ENCODE measurements around the gene ADSS1.

The ADSS1 gene

DNA sequence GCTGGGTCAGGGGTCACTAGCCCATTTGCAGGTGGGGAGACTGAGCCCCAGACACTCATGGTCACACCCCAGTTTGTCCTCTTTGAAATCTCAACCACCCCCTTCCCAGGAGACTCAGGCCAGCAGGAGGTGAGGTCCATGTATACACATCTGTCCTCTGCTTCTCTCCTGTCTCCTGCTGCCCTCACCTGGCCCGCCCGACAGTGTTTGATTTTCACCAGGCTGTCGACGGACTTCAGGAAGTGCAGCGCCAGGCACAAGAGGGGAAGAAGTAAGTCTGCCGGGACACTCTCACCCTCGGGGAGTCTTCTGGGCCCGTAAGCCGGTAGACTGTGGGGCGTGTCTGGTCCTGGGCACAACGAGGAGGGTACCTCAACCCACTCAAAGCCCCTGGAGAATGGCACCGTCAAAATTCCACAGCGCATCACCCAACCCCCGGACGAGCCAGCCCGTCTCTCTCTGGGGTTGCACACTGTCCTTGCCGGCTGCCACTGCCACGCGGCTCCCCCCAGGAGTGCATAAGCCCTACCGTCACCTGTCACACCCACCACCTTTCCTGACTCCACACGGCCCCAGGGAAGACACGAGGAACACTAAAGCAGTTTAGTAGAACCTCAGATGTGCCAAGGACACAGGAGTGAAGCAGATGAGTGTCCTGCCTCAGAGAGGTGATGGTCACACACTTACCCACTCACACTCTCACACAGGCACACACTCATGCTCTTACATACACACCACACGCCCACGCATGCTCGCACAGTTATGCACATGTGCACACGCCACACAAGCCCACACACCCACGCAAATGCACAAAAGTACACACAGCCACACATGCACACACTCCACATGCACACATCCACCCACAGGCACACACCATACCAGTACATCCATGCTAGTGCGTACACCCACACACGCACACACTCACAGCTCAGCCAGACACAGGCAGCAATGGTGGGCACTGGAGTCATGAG lies 15.8 kb downstream of the ADSS1 start:
- no peak overlapping the region for H3K27ac ChIP-seq
- H3K27me3 ChIP-seq = no peaks in the 10 kb centered on the region
- H3K4me1 ChIP-seq (ENCODE audit: control insufficient read depth in 1 of 2, insufficient read depth in 1 of 2, low read depth in 1 of 2, low read length in 1 of 2) = peaks cover 5 to 7% of the 10 kb centered on the region in 2 experiments
- TF ChIP-seq, protein P1, sequence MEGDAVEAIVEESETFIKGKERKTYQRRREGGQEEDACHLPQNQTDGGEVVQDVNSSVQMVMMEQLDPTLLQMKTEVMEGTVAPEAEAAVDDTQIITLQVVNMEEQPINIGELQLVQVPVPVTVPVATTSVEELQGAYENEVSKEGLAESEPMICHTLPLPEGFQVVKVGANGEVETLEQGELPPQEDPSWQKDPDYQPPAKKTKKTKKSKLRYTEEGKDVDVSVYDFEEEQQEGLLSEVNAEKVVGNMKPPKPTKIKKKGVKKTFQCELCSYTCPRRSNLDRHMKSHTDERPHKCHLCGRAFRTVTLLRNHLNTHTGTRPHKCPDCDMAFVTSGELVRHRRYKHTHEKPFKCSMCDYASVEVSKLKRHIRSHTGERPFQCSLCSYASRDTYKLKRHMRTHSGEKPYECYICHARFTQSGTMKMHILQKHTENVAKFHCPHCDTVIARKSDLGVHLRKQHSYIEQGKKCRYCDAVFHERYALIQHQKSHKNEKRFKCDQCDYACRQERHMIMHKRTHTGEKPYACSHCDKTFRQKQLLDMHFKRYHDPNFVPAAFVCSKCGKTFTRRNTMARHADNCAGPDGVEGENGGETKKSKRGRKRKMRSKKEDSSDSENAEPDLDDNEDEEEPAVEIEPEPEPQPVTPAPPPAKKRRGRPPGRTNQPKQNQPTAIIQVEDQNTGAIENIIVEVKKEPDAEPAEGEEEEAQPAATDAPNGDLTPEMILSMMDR (IDR thresholded peaks at IDR 0.05) = no peak
- no peaks in the 10 kb centered on the region for H3K9me3 ChIP-seq
- H3K4me3 ChIP-seq (ENCODE audit: low read depth in 1 of 2, low read length in 1 of 2) = no peak overlapping the region
- no peaks in the 10 kb centered on the region for H3K36me3 ChIP-seq

DNA sequence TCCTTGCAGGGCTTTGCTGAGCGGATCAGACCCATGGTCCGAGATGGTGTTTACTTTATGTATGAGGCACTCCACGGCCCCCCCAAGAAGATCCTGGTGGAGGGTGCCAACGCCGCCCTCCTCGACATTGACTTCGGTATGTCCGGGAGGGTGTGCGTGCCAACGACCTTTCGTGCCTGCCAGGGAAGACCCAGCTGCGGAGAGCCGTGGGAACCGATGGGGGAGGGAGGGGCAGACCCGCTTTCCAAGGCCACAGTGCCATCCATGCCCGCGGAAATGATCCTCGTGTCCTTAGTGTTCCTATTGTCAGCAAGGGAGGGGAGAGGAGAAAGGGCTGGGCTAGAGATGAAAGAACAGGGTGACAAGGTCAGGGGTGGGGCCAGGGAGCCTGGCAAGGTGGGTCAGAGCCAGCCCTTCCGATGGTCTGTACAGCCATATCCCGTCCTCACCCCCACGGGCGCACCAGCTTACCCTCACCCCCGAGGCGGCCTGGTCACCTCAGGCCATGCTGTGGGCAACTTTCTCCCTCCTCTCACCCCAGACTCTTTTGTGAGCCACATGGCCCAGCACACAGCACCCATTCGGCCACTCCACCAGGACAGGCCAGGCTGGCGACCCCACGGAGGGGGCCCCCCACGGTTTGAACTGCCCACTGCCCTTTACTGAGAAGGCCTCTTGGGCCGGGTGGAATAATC lies 17.2 kb downstream of the ADSS1 start:
- no peaks in the 10 kb centered on the region for H3K27me3 ChIP-seq
- H3K9me3 ChIP-seq = no peaks in the 10 kb centered on the region
- no peaks in the 10 kb centered on the region for H3K36me3 ChIP-seq
- peaks cover 2% of the 10 kb centered on the region in 2 experiments for H3K4me1 ChIP-seq (ENCODE audit: control insufficient read depth in 1 of 2, insufficient read depth in 1 of 2, low read depth in 1 of 2, low read length in 1 of 2)
- no peak overlapping the region for H3K4me3 ChIP-seq (ENCODE audit: low read depth in 1 of 2, low read length in 1 of 2)
- H3K27ac ChIP-seq = no peak overlapping the region
- TF ChIP-seq, protein P1 (IDR thresholded peaks at IDR 0.05) = no peak

DNA sequence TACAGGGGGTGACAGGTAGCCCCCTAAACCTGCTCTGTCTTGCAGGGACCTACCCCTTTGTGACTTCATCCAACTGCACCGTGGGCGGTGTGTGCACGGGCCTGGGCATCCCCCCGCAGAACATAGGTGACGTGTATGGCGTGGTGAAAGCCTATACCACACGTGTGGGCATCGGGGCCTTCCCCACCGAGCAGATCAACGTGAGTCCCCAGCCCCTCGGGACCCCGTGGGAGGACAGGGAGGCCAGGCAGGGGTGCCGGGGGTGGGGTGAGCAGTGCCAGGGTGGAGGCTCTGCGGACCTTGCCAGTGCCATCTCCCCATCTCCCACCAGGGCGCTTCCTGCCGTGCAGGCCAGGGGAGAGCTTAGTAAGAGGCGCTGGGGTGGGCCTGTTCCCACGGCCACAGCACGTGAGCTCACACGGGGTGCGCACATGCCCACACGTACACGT lies 17.8 kb downstream of the ADSS1 start:
- TF ChIP-seq, protein P1 (IDR thresholded peaks at IDR 0.05) = no peak
- Histone ChIP-seq H3K27ac (no peak overlapping the region), H3K4me3 (ENCODE audit: low read depth in 1 of 2, low read length in 1 of 2) (no peak overlapping the region), H3K36me3 (no peaks in the 10 kb centered on the region), H3K27me3 (no peaks in the 10 kb centered on the region), H3K9me3 (no peaks in the 10 kb centered on the region), H3K4me1 (ENCODE audit: control insufficient read depth in 1 of 2, insufficient read depth in 1 of 2, low read depth in 1 of 2, low read length in 1 of 2) (no peaks in the 10 kb centered on the region)

DNA sequence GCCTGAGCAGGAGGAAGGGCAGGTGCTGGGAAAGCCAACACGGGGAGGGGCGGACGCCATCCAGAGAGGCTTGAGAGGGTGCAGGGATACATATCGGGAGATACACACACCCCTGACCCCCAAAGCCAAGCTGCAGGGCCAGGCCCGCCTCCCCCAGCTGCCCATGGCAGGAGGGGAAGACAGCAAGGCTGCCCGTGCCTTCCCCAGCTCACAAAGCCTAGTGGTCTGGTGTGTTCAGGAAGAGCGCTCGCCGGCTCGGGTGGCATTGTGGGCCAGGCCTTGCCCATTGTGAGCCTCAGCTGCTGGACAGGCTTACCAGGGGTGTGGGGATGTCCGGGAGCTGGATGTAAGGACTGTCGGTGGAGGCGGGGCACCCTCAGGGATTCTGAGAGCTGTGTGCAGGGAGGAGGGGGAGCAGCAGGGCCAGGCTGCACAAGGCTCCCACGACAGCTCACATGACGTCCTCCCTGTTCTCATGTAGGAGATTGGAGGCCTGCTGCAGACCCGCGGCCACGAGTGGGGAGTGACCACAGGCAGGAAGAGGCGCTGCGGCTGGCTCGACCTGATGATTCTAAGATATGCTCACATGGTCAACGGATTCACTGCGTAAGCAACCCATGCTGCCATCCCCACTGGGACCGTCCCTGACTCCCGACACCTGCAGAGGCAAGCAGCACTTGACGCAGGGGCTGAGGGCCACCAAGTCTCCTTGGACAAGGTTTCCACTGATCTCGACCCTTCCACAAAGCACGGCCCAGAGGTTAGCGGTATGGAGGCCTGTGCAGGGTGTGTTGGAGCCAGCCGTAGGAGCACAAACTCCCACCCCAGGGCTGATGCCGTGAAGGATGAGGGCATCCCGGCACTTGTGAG lies 18.8 kb downstream of the ADSS1 start:
- Histone ChIP-seq H3K4me1 (ENCODE audit: control insufficient read depth in 1 of 2, insufficient read depth in 1 of 2, low read depth in 1 of 2, low read length in 1 of 2) (no peaks in the 10 kb centered on the region), H3K36me3 (no peaks in the 10 kb centered on the region), H3K27ac (no peak overlapping the region), H3K9me3 (no peaks in the 10 kb centered on the region), H3K4me3 (ENCODE audit: low read depth in 1 of 2, low read length in 1 of 2) (no peak overlapping the region), H3K27me3 (no peaks in the 10 kb centered on the region)
- TF ChIP-seq, protein P1 (IDR thresholded peaks at IDR 0.05) = no peak
